Lung microvascular endothelial cell (primary cell): ENCODE measurements around the gene TLN1. TPM values are rescaled to one million over a fixed set of nuclear protein-coding genes. Genes with fewer than 3 reads are reported as not detected.

Experiments used
- DNase-seq, 2 donors: peaks; one replicate each; pipeline versions ENCODE4 v3.0.0 to v3.0.0-alpha.2; 2010; ENCODE audit warnings: low read depth in 2 of 2
- total RNA-seq: library from RNA; depleted of rRNA; stranded (reverse); fragments of >200 nt; gene quantifications from 2 replicates; pipeline ENCODE4 v1.2.1, GENCODE V29; 2014

Gene TLN1
- total RNA-seq, 1 donor from 2014 or later, result 180 TPM

DNA sequence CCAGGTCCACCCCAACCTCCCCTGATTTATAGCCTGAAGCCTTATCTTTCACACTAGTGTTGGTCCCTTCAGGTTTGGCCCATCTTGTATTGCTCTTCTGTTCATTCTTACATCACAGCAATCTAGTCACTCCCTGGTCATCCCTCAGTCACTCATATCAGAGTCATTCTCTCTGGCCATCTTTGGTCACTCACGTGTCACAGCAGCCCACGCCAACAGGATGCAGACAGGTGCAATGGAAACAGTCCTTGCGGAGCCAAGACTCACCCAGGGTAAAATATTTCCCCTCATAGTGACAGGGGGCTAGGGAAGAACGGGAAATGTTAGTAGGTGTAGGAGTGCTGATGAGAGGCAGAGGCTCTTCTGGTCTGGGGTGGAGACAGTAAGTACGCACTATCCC, 21.5 kb upstream of the TLN1 start:
- DNase-seq, result peak in 1 of 2 donors; percentile 83

DNA sequence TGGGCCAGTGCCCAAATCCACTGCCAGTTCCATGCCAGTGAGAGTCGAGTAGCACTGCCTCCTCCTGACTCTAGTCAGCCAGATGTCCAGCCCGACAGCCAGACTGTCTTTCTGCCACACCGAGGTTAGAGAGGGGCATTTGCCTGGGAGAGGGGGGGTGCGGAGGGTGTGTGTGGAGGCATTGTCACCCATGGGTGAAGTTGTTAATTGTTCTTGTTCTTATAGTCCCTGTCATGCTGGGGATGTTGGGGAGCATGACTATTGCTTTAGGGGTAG, 18.2 kb upstream of the TLN1 start:
- DNase-seq, result no peak

DNA sequence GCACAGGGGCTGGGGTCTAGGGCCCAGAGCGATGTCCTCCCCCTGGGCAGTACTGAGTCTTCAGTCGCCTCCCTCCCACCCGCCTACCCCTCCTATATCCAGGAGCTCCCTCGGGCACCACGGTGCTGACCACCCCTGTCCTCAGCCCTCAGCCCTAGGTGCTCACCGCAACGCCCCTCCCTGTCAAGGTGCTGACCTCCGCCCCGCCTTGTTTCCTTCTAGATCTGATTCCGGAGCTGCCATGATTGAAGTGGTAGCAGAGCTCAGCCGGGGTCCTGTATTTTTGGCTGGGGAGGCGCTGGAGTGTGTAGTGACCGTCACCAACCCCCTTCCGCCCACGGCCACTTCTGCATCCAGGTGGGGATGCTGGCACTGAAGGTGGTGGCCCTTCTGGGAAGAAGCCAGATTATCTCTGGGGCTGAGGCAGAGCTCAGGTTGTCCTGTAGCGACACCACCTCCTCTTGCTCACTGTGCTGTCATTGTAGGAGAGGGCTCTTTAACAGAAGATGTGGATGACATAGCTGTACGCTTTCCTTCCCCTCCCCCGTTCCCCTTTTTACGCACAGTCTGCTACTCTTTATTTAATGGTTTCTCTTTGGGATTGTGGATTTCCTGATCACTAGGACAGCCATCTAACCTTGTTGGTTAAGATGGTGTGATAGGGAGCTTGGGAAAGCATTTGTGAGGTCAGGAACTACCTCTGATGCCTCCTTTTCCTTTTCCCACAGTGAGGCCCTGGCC, 17.7 kb upstream of the TLN1 start:
- peak; percentile 61 to 69 for DNase-seq

DNA sequence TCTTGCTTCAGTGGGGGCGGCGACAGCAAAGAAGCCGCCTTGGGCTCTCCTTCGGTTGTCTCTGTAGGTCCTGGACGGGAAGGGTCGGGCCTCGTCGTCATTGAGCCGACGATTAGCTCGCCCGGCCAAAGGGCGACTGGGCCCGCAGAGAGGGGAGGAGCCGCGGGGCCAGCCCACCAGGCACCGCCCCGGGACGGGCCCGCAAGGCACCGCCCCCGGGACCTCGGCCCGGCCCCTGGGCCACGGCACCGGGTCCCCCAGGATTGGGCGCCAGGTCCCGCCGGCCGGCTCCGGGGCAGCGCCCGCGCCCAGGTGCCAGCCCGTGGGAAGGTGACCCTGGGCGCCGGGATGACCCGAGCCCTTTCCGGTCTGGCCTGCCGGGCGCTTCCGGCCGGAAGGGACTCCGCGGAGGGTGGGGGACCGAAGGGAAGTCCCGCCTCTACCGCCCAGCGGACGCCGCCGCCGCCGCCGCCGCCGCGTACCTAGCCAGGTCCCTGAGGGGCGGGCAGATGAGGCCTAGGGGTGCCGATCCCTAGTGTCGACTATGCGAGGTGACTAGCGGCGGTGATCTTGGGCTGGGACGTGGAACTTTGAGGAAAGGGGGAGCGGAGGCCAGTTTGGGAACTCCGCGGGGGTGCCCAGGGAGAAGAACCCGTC, 17.0 kb upstream of the TLN1 start, which contains the start of the genes GBA2 and RGP1:
GBA2 (minus strand) TSS at position 371 of the 657 bp plus-strand sequence. CDS start 524 bp downstream, outside the sequence.
RGP1 (plus strand) TSS at position 430 of the 657 bp plus-strand sequence. CDS start 469 bp downstream, outside the sequence.
- peak; percentile 81 to 91 for DNase-seq

DNA sequence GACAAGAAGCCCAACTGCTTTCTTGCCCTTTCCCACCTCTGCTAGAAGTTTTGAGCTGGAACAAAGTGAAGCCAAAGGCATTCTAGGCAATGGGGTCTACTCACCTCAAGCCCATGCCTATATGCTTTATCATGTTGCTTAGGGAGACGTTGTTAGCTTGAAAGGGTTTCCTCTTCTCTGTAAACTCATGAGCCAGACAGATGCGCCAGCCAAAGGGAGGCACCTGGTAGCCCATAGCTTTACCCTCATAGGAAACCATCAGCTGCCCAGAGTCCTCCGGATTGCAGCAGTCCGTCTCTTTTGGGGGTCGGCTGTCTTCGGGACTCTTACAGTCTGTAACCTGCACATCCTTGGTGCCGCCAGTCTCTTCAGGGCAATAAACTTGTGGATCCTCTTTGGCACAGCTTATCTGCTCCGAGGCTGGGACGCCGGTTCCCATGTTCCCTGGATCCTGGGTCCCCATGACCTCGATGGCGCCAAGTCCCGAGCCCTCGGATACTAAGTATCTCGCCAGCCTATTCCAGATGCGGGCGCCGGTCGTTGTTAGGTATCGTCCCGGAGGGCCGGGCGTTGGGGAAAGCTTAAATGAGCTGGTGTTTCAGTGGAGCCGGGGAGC, 16.4 kb upstream of the TLN1 start:
- DNase-seq, result peak; percentile 38 to 39

DNA sequence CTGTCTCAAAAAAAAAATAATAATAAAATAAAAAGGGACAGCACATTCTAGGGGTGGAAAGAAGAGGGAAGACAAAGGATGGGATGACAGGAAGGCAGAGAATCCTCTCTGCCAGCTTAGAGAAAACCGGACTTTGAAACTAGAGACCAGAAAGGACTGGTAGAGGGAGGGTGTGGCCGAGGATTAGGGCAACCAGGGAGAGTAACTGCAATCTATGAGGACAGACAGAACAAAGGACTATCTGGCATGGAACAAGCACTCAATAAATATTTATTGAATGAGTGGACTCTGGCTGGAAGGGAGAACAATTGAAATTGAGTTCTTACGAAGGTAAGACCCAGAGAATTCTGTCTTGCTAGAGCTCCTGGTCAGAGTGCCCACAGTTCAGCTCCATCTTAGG, 14.6 kb upstream of the TLN1 start:
- DNase-seq, result no peak

DNA sequence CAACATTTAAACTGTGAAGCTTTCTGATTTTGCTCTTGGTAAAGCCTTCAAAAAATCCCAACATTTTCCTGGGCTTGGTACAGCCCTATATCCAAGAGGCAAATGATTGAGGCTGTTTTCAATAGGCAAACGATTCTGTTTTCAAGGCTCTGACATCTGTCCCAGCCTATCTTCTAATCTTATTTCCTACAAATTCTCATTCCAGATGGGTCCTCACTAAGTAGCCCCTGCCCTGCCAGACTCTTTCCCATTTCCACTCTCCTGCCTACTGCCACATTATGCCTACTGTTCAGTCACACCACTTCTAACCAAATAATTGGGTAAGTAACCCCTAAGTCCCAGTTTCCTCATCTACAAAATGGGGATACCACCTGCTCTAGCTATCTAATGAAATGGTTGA, 13.6 kb upstream of the TLN1 start:
- DNase-seq, result no peak

DNA sequence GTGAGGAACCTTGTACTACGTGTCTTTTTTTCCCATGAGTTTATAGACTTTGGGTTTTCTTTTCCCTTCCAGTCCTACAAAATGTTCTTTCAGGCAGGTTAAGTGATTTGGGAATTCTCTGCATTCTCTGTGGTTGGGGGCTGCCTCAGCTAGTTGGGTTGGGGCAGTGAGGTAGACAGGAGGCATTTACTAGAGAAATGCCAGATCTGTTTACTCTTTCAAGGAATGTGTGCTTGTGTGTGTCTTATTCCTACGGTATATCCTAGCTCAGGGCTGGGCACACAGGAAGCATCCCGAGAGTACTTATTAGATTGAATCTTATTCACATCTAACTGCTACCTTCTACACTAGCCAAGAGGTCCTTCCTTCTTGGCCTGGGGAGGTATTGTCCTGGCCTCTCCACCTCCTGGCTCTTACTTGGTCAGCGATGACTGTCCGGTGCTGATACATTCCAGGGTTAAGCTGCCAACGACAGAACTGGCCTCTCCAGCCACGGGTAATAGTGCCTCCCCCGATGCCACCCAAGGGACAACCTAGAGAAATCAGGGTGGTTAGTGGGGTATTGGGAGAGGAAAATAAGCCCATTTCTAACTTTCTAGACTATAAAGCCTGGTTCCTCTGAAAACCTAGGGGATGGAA, 12.0 kb upstream of the TLN1 start:
- no peak for DNase-seq

DNA sequence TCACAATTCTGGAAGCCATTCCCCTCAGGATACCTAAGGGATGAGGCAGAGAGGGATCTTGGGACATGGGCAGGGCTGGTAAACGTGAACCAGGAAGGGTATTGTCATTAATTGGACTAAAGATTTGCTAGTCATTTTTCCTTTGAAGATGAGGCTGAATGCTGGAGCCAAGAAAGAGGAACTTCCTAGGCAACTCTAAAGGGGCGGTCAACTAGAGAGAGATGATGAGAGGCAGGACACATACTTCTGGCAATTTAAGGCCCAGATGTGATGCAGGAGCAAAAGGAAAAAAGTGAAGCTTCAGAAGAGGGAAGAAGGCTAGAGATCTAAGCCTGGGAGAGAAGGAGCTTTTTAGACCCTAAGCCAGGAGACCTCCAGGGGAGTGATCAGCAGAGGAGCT, 11.5 kb upstream of the TLN1 start:
- DNase-seq, result no peak

DNA sequence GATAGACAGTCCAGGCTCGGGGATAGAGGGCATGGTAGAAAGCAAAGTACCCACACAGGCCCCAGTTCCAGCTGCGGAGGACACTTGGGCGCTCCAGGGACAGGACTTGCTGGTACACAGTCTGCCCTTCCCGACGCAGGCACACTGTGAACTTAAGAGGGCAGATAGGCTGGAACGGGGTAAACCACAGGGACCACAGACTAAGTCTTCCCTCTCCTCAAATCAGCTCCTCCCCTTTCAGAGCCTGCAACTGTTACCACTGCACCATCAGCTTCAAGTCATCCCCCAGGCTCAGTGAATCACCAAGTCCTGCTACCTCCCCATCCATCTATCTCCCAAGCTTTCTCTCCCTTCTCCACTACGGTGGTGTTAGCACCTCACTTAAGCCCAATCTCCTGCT, 9.7 kb upstream of the TLN1 start:
- DNase-seq, result no peak

DNA sequence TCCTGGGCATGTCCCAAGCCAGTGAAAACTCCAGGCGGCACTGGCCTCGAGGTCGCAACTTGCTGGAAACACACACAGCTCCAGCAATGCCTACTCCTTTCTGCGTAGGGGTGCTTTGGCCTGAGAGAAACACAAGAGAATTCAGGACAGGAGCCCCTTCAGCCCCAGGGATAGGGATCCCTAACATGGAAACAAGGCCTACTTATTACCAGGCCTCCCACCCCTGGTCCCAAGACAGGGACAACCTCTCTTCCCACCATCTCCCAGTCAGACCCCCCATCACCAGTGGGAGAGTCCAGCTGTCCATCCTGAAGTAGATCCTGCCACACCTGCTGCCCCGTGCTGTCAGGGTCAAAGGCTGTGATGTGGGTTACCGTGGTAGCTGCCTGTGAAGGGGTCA, 8.2 kb upstream of the TLN1 start:
- no peak for DNase-seq

DNA sequence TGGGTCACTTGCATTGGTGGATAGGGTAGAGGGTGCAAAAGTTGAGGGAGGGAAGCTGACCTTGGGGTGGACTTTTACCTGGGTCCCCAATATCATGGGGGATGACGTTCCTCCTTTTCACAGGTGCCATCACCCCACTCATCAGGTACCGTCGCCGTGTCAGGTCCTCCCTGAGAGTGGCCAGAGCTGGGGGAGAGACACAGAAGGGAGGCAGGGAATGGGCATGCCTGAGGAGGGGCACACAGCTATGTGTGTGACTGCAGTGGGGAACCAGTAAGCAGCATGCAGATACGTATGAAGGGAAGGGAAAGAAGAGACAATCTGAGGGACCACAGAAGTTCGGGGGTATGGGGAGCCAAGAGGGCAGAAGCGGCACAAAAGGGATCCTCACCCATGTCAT, 6.9 kb upstream of the TLN1 start:
- DNase-seq, result no peak

DNA sequence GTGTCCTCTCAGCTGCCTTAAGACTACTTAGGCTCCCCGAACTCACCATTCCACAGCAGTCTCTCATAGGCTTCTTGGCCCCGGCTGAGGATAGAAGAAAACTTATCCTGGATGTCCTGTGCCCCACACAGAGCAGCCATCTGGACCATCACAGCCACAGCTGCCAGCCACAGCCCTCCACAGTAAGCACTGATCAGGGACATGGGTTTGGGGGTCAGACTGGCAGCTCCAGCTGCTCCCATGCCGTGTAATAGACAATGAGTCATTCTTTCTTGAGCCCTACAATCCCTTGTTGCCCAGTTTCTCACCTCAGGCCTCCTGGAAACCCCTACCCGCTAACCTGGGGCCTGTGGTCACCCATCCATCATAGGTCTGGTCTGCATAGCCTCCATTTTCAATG, 6.2 kb upstream of the TLN1 start:
- DNase-seq, result no peak

DNA sequence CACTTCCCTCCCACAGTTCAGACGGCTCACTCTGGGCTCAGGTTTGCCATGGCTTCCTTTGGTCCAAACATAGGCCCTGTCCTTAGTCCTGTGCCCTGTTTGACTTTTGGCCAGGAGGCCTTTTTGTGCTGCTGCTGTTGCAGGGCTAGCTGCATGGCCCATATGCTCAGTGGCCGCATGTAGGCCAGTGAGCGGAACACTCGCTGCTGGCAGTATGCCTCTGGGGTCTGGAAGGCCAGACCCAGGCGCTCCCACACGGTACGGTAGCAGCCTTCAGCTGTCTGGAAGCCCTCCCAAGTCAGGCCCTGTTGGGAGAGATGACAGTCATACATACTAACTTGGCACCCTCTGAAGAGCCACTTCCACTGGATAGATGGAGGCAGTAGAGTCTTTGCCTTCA, 5.1 kb upstream of the TLN1 start:
- DNase-seq, result no peak

DNA sequence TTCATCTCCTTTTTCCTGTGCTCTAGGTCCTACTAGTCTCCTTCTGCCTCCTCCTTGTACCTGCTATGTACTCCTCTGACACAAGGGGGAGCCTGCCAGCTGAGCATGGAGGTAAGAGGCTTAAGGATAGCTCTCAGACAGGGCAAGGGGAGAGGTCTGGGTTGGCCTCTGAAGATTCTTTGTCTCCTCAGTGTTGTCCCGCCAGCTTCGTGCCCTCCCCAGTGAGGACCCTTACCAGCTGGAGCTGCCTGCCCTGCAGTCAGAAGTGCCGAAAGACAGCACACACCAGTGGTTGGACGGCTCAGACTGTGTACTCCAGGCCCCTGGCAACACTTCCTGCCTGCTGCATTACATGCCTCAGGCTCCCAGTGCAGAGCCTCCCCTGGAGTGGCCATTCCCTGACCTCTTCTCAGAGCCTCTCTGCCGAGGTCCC, 4.2 kb upstream of the TLN1 start:
- peak; percentile 80 to 88 for DNase-seq

DNA sequence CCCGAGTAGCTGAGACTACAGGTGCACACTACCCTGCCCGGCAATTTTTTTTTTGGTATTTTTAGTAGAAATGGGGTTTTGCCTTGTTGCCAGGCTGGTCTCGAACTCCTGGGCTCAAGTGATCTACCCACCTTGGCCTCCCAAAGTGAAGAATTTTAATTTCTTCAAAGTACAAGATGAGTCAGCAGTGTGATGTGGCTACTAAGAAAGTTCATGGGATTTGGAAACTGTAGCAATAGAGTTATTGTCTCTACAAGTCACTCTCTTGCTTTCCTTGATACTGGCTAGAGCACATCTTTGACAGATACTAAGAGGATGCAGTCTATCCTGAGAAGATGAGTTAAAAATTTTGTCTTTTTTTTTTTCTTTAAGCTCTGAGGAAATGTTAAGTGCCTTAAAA, 2.1 kb upstream of the TLN1 start:
- no peak for DNase-seq

DNA sequence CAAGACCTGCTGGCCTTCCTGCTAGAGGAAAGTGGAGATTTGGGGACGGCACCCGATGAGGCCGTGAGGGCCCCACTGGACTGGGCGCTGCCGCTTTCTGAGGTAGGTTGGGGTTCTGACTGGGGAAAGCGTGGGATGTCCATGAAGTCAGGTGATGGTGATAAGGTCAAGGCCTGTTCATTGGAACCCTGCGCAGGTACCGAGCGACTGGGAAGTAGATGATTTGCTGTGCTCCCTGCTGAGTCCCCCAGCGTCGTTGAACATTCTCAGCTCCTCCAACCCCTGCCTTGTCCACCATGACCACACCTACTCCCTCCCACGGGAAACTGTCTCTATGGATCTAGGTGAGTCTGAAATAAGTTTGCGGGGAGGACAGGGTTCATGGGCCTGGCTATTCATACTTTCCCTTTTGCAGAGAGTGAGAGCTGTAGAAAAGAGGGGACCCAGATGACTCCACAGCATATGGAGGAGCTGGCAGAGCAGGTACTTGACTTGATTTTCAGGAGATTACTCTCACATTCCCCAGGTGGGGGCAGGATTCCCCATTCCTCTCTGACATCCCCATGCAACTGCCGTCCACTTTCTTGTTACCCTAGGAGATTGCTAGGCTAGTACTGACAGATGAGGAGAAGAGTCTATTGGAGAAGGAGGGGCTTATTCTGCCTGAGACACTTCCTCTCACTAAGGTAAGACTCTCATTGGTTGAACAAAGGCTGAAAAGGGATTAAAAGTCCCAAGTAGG, 976 bp upstream of the TLN1 start:
- DNase-seq, result peak; percentile 63 to 70

DNA sequence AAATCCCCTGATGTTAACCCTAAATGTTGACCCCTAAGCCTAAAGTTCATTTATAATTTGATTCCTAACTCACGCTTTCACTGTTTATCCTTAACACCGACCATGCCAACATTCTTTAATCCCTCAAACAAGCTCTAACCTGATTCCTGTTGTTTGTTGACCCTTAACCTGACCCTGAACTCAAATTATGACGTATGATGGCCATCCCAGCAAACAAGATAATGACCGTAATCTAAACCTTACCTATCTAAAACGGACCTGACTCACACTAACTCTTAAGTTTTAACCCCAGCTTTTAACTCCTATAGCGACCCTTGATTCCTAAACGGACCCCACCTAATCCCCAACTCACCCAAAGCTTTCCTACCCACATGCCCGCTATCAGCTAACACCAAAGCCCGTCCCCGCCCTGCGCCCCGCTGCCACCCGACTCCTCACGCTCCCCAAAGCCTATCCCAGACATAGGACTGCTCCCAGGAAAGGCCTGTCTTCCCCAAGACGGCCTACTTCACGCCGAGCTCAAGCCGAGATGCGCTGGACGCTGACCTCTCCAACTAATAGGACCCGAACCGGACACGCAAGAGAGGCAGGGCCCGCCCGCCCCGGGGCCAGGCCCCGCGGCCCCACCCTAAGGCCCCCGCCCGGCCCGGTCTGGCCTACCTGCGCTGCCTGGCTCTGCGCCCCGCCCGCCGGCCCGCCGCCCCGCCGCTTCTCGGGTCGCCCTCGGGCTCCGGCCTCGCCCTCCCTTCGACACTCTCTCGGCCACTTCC, 395 bp downstream of the TLN1 start:
- no peak for DNase-seq

DNA sequence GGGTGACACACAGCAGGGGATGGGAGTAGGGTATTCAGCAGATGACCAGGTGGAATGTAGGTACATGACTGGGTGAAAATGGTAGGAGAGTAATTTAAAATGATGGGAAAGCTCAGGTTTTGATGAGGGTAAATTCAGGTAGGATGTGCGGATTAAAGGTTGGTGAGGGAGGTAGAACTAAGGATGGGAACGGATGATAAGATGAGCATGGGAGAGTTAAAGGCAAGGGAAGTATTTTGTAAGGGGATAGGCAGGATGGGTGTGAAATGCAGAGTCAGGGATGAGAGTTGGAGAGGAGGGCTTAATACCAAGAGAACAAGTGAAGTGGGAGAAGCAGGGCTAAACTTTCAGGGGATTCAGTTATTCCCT, 1.5 kb downstream of the TLN1 start:
- no peak for DNase-seq

DNA sequence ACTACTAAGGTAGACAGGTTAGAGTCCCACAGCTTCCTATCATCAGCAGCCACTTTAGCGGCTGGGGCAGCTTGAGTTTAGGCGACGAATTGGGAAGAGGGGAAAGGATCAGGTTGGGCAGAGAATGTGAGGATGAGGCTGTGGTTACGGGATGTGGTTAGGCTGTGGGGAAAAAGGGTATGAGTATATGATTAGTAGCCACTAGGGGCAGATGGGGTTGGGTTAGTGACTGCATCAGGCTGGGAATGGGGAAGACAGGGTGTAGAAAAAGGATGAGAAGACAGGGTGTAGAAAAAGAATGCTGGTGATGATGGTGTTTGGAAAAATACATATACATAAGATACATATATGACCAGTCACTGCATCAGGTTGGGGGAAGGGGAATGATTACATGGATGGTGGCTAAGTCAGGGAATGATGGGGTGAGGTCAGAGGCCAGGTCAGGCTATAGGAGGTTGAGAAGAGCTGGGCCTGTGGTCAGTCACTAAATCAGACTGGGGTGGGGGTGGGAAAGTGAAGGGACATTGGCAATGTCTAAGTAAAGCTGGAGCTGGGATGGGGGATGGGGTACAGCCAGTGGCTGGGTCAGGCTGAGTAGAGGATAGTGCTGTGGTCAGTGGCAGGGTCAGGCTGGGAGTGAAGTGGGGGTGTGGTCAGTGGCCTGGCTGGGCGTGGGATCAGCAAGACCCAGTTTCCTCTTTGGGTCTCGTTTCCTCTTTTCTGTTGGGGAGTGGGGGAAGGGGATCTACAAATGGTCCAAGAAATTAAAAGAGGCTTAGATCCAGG, 2.1 kb downstream of the TLN1 start:
- DNase-seq, result peak; percentile 61 to 73
